ENCODE data around the gene FAM117A. TPM values are rescaled to one million over a fixed set of nuclear protein-coding genes. Genes with fewer than 3 reads are reported as not detected.

FAM117A gene
- total RNA-seq, 1 donor from 2014 or later, result 5.2 TPM

DNA sequence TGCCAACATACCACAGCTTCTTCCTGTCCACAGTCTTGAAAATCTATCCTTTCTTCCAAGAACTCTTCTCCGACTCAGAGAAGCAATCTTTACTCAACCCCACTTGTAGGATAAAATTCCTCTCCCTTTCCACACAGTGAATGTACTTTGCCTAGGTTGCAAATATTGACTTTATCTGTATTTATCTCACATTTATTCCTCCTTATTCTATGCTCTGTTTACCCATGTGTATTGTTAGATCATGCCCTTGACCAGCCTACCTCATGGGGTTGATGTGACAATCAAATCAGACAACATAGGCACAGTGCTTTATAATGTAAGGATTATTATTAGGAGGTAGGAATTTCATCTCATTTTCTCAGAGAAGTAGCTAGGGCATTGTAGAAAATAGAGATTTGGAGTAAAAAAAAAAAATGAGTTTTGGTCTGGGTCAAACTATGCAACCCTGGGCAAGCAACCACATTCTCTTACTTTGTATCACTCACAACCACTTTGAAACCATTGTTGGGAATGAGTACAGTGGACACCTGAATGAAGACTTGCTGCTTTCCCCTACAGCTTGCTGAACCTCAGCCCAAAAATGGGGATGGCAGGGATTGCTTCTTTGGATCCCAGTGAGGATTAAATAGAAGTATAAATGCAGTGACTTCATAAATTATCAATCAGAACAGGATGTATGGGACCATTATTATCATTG is 47.1 kb downstream of the FAM117A start:
- H3K4me3 ChIP-seq (ENCODE audit: low read length in 3 of 3), result no peak overlapping the region
- no peaks in the 10 kb centered on the region for H3K9me3 ChIP-seq (ENCODE audit: control insufficient read depth in 3 of 3, low read length in 3 of 3)
- H3K9ac ChIP-seq (ENCODE audit: low read depth in 1 of 3, low read length in 3 of 3), result no peak overlapping the region
- H3K4me1 ChIP-seq (ENCODE audit: control insufficient read depth in 3 of 3, insufficient read depth in 3 of 3, low read length in 3 of 3), result peaks cover 10 to 16% (median 11%) of the 10 kb centered on the region in 3 donors
- H3K27me3 ChIP-seq (ENCODE audit: control insufficient read depth in 3 of 3, insufficient read depth in 3 of 3, low read length in 3 of 3), result no peaks in the 10 kb centered on the region
- H3K27ac ChIP-seq (ENCODE audit: low read depth, low read length), result peak overlapping the region; percentile 46
- H3K36me3 ChIP-seq (ENCODE audit: control insufficient read depth in 3 of 3, insufficient read depth in 3 of 3, low read length in 3 of 3), result peaks cover 11 to 23% (median 11%) of the 10 kb centered on the region in 3 donors

DNA sequence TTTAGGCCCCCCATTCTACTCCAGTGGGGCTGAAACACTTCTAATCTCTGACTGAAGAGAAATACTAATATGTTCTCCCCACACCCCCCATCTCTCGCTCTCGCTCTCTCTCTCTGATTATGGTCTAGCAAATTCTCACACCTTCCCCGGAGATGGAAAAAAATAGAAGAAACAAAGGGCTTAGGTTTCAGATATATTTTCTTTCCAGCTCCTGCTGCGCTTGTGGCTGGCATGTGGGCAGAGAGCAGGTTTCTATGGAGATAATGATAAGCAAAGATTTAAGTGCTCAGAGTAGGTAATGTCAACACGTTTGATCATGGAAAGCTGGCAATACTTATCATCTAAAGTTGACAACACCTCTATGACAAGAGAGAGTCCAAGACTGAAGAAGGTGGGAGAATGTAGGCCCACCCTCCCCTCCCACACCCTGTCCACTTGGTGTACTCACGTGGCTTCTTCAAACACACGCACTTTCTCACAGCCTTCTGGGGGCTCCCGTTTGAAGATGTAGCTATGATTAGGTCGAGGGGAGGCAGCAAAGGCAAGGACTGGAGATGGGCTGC is 48.1 kb downstream of the FAM117A start:
- Histone ChIP-seq H3K4me3 (ENCODE audit: low read length in 3 of 3) (no peak overlapping the region), H3K9ac (ENCODE audit: low read depth in 1 of 3, low read length in 3 of 3) (no peak overlapping the region), H3K9me3 (ENCODE audit: control insufficient read depth in 3 of 3, low read length in 3 of 3) (no peaks in the 10 kb centered on the region), H3K36me3 (ENCODE audit: control insufficient read depth in 3 of 3, insufficient read depth in 3 of 3, low read length in 3 of 3) (peaks cover 11 to 26% (median 14%) of the 10 kb centered on the region in 3 donors), H3K27ac (ENCODE audit: low read depth, low read length) (no peak overlapping the region), H3K27me3 (ENCODE audit: control insufficient read depth in 3 of 3, insufficient read depth in 3 of 3, low read length in 3 of 3) (no peaks in the 10 kb centered on the region), H3K4me1 (ENCODE audit: control insufficient read depth in 3 of 3, insufficient read depth in 3 of 3, low read length in 3 of 3) (peaks cover 10 to 16% (median 11%) of the 10 kb centered on the region in 3 donors)

DNA sequence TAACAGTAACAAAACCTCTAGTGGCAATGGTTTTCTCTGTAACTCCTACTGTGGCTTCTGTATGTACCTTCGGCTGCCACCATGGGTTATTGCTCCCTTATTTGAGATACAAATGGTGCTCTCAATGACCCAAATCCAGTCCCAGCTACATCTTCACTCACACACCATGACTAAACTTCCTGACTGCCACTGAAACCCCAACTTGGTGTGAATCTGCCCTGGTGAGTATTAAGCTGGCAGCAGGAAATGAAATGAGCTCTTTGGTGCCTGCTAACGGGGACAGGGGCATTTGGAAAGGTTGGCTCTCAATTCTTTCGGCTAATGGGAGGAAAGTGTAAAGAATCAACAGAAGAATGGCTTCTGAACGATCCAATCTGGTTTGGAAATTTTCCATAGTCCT is 48.7 kb downstream of the FAM117A start:
- Histone ChIP-seq H3K27me3 (ENCODE audit: control insufficient read depth in 3 of 3, insufficient read depth in 3 of 3, low read length in 3 of 3) (no peaks in the 10 kb centered on the region), H3K27ac (ENCODE audit: low read depth, low read length) (no peak overlapping the region), H3K36me3 (ENCODE audit: control insufficient read depth in 3 of 3, insufficient read depth in 3 of 3, low read length in 3 of 3) (peaks cover 11 to 28% (median 14%) of the 10 kb centered on the region in 3 donors), H3K4me1 (ENCODE audit: control insufficient read depth in 3 of 3, insufficient read depth in 3 of 3, low read length in 3 of 3) (peaks cover 10 to 16% (median 11%) of the 10 kb centered on the region in 3 donors), H3K9ac (ENCODE audit: low read depth in 1 of 3, low read length in 3 of 3) (no peak overlapping the region), H3K4me3 (ENCODE audit: low read length in 3 of 3) (no peak overlapping the region), H3K9me3 (ENCODE audit: control insufficient read depth in 3 of 3, low read length in 3 of 3) (no peaks in the 10 kb centered on the region)

DNA sequence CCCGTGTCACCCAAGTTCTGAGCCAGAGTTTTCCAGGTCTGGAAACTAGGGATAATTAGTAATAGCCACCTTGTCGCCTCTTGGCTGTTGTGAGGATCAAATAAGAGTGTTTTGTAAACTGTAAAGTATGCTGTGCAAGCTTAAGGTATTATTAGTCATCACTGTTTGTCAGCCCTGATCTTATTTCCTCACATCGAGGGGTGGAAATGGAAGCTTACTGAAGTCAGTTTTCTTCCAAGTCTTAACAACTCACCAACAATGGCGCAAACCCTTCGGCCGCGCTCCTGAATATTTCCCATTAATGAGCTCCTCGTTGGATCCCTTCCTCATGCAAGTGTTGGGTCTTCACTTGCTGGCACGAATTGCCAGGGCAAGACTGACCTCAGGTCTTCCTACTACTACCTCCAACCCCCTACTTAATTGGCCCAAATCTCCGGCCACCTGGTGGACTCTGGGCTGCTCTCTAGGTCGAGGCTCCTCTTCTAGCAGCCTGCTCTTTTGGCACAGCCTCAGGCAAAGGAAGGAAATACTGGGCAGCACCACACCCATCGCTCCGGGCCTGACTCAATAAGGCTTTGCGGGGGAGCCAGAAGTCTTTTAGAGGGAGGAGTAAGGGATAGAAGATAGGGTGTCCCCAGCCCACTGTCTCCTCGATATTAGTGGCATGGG is 55.3 kb downstream of the FAM117A start:
- Histone ChIP-seq H3K27ac (ENCODE audit: low read depth, low read length) (peak overlapping the region; percentile 99), H3K36me3 (ENCODE audit: control insufficient read depth in 3 of 3, insufficient read depth in 3 of 3, low read length in 3 of 3) (peaks cover 25 to 29% (median 26%) of the 10 kb centered on the region in 3 donors), H3K4me1 (ENCODE audit: control insufficient read depth in 3 of 3, insufficient read depth in 3 of 3, low read length in 3 of 3) (peaks cover 20 to 36% (median 21%) of the 10 kb centered on the region in 3 donors), H3K9me3 (ENCODE audit: control insufficient read depth in 3 of 3, low read length in 3 of 3) (no peaks in the 10 kb centered on the region), H3K4me3 (ENCODE audit: low read length in 3 of 3) (peak overlapping the region; percentile 83 to 92 (median 91)), H3K9ac (ENCODE audit: low read depth in 1 of 3, low read length in 3 of 3) (peak overlapping the region in 2 of 3 donors; percentile 95 to 98), H3K27me3 (ENCODE audit: control insufficient read depth in 3 of 3, insufficient read depth in 3 of 3, low read length in 3 of 3) (no peaks in the 10 kb centered on the region)

DNA sequence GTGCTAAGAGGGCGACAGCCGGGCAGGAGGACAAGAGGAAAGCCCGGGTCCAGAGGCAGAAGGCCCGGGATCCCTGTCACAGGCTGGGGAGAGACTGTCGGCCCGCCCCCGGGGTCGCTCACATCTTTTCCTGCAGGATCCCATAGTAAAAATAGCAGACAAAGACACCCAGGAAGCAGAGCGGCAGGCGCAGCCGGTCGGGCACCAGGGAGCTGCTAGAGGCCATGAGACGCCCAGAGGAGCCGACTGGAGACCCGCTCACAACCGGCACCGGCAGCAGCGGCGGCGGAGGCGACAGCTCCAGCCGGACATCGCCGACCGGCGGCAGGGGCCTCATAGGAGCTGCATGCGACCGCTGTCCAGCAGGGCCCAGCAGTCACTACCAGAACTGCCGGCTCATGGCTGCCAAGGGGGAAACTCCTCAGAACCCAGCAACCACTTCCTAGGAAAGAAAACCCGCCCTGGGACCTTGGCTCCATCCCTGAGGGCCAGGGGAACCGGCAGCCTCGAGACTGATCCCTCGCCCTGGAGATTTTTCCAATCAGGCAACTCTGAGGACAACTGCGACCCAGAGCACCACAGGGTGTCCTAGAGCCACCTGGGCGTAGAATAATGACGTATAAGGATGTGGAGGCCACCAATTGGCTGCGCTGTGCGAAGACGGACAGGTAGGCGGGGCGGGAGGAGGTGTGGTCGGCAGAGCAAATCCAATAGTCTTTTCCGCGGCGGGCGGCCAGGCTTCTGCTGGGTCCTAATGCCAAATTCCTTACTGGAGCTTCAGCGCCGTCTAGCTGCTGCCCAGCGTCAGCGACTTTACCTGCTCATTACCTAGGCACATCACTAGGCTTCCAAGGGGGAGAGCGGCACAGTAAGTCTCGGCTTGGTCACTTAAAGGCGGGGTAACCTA is 56.1 kb downstream of the FAM117A start, which contains the start of gene SLC35B1:
Gene SLC35B1, minus strand, starts transcription at position 357 of the 907 bp plus-strand sequence. Its CDS starts 131 bp downstream, at position 226.
- Histone ChIP-seq H3K27ac (ENCODE audit: low read depth, low read length) (peak within 1 kb of the TSS; percentile 99), H3K9me3 (ENCODE audit: control insufficient read depth in 3 of 3, low read length in 3 of 3) (no peaks in the 10 kb centered on the region), H3K9ac (ENCODE audit: low read depth in 1 of 3, low read length in 3 of 3) (peak within 1 kb of the TSS; percentile 95 to 99 (median 98)), H3K27me3 (ENCODE audit: control insufficient read depth in 3 of 3, insufficient read depth in 3 of 3, low read length in 3 of 3) (no peaks in the 10 kb centered on the region), H3K36me3 (ENCODE audit: control insufficient read depth in 3 of 3, insufficient read depth in 3 of 3, low read length in 3 of 3) (peaks cover 32 to 37% (median 33%) of the 10 kb centered on the region in 3 donors), H3K4me1 (ENCODE audit: control insufficient read depth in 3 of 3, insufficient read depth in 3 of 3, low read length in 3 of 3) (peaks cover 20 to 36% (median 21%) of the 10 kb centered on the region in 3 donors), H3K4me3 (ENCODE audit: low read length in 3 of 3) (peak within 1 kb of the TSS; percentile 83 to 92 (median 91))

DNA sequence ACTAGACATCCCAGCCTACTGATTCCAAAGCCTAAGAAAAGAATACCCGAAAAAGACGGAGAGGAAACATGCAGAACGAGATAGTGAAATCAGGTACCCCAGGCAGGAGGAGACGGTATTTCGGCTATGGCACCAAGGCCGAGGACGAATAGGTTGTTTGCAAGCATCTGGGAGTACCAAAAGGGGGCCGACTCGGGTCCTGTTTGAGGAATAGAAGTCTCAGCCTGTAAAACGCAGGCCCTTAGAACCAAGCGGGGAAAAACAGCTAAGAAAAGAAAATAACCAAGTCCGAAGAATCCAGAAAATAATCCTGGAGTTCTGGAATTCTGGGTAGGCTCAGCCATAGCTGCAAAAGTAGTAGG is 56.7 kb downstream of the FAM117A start:
- Histone ChIP-seq H3K36me3 (ENCODE audit: control insufficient read depth in 3 of 3, insufficient read depth in 3 of 3, low read length in 3 of 3) (peaks cover 37 to 40% (median 38%) of the 10 kb centered on the region in 3 donors), H3K9ac (ENCODE audit: low read depth in 1 of 3, low read length in 3 of 3) (peak overlapping the region; percentile 95 to 99 (median 98)), H3K4me3 (ENCODE audit: low read length in 3 of 3) (peak overlapping the region; percentile 77 to 92 (median 91)), H3K9me3 (ENCODE audit: control insufficient read depth in 3 of 3, low read length in 3 of 3) (no peaks in the 10 kb centered on the region), H3K4me1 (ENCODE audit: control insufficient read depth in 3 of 3, insufficient read depth in 3 of 3, low read length in 3 of 3) (peaks cover 20 to 36% (median 21%) of the 10 kb centered on the region in 3 donors), H3K27ac (ENCODE audit: low read depth, low read length) (peak overlapping the region; percentile 99), H3K27me3 (ENCODE audit: control insufficient read depth in 3 of 3, insufficient read depth in 3 of 3, low read length in 3 of 3) (no peaks in the 10 kb centered on the region)

DNA sequence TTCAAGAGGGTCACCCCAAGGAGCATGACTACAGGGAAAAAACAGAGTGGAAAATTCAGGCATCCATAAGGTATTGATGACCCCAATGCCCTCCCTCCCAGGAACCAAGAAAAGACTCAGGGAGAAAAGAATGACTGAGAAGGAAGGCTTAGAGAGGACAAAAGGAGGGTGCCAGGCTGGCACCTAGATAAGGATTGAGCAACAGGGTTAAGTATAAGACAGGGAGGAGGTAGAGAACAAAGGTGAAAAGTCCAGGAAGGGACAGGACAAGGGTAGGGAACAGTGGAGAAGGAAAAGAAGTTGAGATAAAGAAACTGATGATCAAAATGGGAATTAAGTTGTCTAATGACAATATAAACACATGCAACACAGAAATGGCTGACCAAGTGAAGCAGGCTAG is 58.7 kb downstream of the FAM117A start:
- no peaks in the 10 kb centered on the region for H3K27me3 ChIP-seq (ENCODE audit: control insufficient read depth in 3 of 3, insufficient read depth in 3 of 3, low read length in 3 of 3)
- H3K27ac ChIP-seq (ENCODE audit: low read depth, low read length), result no peak overlapping the region
- no peak overlapping the region for H3K4me3 ChIP-seq (ENCODE audit: low read length in 3 of 3)
- H3K36me3 ChIP-seq (ENCODE audit: control insufficient read depth in 3 of 3, insufficient read depth in 3 of 3, low read length in 3 of 3), result peaks cover 49 to 56% (median 50%) of the 10 kb centered on the region in 3 donors
- peaks cover 20 to 36% (median 21%) of the 10 kb centered on the region in 3 donors for H3K4me1 ChIP-seq (ENCODE audit: control insufficient read depth in 3 of 3, insufficient read depth in 3 of 3, low read length in 3 of 3)
- H3K9me3 ChIP-seq (ENCODE audit: control insufficient read depth in 3 of 3, low read length in 3 of 3), result no peaks in the 10 kb centered on the region
- no peak overlapping the region for H3K9ac ChIP-seq (ENCODE audit: low read depth in 1 of 3, low read length in 3 of 3)

DNA sequence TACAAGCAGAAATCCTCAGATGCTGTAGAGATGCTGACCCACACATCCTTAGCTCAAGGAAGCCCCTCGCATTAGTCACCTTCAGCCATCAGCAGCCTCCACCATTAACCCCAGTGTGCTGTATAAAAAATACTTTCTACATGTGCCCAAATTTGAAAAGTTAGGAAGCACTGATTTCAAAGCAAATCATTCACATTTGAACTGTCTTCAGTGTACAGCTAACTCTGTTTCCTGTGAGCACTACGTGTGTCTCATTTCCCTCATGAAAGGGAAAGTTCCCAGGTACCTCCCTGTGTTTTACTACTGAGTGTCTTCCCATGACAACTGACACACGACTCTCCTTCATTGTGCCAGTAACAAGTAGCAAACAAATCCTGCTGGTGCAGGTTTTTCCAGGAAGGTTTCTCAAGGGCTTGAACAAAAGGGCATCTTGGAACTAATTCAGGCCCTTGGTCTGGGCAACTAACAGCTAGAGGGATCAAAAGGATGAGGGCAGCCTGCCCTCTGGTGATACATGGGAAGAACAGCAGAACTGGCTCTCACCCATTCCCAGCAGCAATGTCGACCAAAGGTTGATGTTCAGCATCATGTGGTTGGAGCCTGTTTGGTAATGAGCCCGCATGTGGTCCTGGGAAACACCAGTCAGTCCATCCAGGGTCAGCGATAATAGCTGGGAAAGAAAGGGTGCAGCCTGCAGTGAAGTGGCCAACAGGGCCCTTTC is 60.2 kb downstream of the FAM117A start:
- Histone ChIP-seq H3K36me3 (ENCODE audit: control insufficient read depth in 3 of 3, insufficient read depth in 3 of 3, low read length in 3 of 3) (peaks cover 49 to 58% (median 50%) of the 10 kb centered on the region in 3 donors), H3K9me3 (ENCODE audit: control insufficient read depth in 3 of 3, low read length in 3 of 3) (no peaks in the 10 kb centered on the region), H3K9ac (ENCODE audit: low read depth in 1 of 3, low read length in 3 of 3) (no peak overlapping the region), H3K27ac (ENCODE audit: low read depth, low read length) (no peak overlapping the region), H3K27me3 (ENCODE audit: control insufficient read depth in 3 of 3, insufficient read depth in 3 of 3, low read length in 3 of 3) (no peaks in the 10 kb centered on the region), H3K4me1 (ENCODE audit: control insufficient read depth in 3 of 3, insufficient read depth in 3 of 3, low read length in 3 of 3) (peaks cover 17 to 25% (median 18%) of the 10 kb centered on the region in 3 donors), H3K4me3 (ENCODE audit: low read length in 3 of 3) (no peak overlapping the region)

DNA sequence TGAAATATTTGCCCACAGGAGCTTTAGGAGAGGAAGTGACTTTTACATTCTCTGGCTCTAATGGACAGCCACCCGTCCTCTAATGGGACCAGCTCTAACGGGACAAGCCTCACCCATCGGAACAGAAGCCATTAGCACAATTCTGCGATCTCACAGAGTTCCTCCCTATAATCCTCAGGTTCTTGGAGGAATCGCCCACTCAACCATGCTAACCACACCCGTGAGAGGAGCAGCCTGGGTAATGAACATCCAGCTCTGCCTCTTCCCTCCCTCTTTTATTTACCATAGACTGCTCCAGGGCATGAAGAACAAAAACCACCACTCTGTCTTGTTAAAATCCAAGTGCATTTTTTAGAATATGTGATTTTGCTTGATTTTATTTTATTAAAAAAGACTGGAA is 63.0 kb downstream of the FAM117A start:
- Histone ChIP-seq H3K36me3 (ENCODE audit: control insufficient read depth in 3 of 3, insufficient read depth in 3 of 3, low read length in 3 of 3) (peaks cover 48 to 57% (median 49%) of the 10 kb centered on the region in 3 donors), H3K4me1 (ENCODE audit: control insufficient read depth in 3 of 3, insufficient read depth in 3 of 3, low read length in 3 of 3) (peaks cover 0 to 6% (median 2%) of the 10 kb centered on the region in 3 donors), H3K4me3 (ENCODE audit: low read length in 3 of 3) (no peak overlapping the region), H3K27ac (ENCODE audit: low read depth, low read length) (no peak overlapping the region), H3K9ac (ENCODE audit: low read depth in 1 of 3, low read length in 3 of 3) (no peak overlapping the region), H3K9me3 (ENCODE audit: control insufficient read depth in 3 of 3, low read length in 3 of 3) (no peaks in the 10 kb centered on the region), H3K27me3 (ENCODE audit: control insufficient read depth in 3 of 3, insufficient read depth in 3 of 3, low read length in 3 of 3) (no peaks in the 10 kb centered on the region)
